GM19193 (cell line): ENCODE measurements around the gene EVA1A.

Experiments
- POLR2A ChIP-seq: IDR thresholded peaks from 4 replicates; pipeline ENCODE4 v1.6.1; 2011; ENCODE audit not compliant: insufficient read depth, insufficient read length; ENCODE audit errors: extremely low read depth

Gene EVA1A

GRCh38 chr2:75561566-75562512, 1.1 kb upstream of the EVA1A start:
- no peak for TF ChIP-seq POLR2A

DNA sequence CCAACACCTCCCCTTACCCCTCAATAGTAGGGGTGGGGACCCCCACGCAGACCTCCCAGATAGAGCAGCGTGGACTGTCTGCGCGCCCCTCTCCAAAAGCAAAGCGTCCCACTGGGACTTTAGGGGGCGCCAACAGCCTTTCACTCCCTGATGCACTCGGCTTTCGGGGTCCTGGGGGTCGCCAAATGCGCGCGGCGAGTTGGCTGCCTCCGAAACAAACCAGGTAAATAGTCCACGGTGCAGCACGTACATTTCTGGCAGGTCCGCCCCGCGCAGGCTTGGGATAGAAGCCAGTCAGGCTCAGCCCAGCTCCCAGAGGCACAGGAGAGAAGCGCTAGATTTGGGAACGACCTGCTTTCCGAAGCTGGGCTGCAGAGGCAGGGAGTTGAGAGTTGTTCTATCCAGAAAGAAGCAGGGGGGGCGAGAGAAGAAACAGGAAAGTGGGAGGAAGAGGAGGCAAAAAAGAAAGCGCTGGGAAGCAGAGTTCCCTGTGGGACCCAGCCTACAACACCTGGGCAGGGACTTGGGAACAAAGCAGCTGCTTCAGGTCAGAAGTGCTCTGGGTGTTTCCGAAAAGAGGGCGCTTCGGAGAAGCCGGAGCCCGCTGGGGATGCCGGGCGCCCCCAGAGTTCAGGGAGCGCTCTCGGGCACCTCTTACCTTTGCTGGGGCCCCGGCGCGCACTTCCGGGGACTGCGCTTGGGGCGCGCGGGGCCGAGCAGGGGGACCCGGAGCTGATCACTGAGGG, 544 bp downstream of the EVA1A start:
- TF ChIP-seq POLR2A: no peak

DNA sequence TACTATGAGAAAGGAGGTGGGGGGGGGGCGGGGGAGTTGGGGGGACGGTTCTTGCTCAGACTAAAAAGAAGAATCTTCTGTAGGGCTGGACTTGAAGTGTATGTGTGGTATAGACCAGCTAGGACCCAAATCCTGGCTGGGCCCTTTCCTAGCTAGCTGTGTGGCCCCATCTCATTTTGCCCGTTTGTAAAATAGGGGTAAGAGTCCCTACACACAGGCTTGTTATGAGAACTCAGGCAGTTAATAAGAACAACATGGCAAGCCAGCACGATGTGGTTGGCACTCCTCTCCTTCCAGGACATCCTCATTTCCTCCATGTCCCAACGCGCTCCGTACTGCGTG, 1.1 kb downstream of the EVA1A start:
- no peak for TF ChIP-seq POLR2A

DNA sequence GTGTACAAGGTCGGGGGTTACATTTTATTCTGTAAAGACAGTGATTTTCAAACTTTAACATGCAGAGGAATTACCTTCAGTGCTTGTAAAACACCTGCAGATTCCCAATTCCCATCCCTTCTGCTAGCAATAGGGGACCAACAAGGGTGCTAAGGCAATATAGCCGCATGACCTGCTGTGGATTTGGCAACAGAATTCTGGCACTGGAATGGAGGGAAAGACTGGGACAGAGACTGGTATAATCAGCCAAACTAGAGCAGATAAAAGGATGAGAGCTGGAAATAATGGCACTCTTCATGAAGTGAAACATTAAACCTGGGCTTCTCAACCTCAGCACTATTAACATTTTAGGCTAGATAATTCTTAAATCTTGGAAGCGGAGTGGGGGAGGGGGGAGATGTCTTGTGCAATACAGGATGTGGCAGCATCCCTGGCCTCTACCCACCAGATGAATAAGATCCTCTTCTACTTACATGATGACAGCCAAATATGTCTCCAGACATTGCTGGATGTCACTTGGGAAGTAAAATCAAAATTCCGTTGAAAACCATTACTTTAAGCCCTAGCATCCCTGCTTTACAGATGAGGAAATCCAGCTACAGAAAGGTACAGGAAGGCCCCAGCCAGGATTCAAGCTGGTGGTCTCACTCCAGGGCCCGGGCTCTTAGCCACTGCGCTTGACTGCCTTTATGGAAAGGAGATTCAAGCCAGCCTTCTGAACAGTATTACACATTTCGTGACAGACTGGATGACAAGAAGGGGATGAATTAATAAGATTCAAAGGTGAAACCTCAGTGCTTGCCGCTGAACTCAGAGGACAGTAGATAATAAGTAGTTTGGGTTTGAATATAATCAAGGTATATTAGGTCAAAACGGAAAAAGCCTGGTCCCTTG, 1.7 kb downstream of the EVA1A start:
- no peak for TF ChIP-seq POLR2A

DNA sequence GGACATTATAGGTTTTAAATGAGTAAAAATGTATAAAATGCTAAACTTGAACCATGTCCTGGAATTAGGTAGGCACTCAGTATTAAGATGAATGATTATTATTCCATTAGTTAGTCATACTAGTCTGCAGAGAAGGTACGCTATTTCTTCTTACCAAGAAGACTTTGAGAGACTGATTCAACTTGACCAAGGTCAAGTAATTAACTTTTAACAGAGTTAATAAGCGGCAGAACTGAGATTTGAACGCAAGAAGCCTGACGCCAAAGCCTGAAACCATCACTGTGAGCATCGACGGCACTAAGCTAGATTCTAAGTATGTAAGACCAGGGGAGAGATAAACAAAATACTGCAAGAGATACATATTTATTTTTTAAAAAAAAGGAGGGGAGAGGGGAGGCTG, 2.6 kb downstream of the EVA1A start:
- TF ChIP-seq POLR2A: no peak

GRCh38 chr2:75557474-75558133, 3.1 kb downstream of the EVA1A start:
- no peak for TF ChIP-seq POLR2A

DNA sequence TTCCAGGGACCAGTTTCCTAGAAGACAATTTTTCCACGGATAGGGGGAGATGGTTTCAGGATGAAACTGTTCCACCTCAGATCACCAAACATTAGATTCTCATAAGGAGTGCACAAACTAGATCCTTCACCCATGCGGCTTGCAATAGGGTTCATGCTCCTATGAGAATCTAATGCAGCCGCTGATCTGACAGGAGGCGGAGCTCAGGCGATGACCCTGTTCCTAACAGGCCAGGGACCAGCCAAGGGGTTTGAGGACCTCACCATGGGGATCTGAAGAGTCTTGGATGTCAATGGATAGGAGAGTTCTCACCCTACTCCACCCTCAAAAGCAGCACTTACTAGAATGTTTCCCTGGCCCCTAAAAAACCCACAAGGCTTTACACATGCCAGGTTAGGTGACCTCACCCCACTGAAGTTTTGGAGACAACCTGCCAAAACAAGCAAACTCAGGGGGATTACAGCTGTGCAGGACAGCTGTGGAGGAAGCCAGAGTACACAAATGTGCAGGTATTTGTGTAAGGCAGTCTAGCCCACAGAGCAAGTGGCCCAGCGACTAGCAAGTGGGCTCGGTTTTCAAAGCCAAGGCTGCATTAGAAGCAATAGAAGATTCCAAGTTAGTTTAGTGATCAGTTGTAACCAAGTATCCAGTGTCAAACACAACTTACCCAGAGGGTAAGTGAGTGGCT, 3.9 kb downstream of the EVA1A start:
- TF ChIP-seq POLR2A: no peak

DNA sequence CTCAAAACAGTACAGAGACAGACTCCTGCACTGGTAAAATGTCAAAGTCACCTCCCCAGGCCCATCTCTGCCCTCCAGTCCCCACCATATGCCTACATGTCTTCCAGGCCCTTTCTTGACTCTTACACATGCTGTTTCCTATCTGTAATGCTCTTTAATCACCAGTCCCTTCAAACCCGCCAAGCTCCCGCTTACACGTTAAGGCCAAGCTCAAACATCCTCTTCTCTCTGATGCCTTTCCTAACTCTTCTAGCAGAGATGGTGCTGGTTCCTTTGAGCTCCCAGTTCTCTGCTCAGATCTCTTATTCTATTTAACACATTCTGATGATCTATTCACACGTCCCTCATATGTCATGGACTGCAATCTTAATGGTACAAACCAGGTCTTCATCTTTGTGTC, 5.0 kb downstream of the EVA1A start:
- no peak for TF ChIP-seq POLR2A

DNA sequence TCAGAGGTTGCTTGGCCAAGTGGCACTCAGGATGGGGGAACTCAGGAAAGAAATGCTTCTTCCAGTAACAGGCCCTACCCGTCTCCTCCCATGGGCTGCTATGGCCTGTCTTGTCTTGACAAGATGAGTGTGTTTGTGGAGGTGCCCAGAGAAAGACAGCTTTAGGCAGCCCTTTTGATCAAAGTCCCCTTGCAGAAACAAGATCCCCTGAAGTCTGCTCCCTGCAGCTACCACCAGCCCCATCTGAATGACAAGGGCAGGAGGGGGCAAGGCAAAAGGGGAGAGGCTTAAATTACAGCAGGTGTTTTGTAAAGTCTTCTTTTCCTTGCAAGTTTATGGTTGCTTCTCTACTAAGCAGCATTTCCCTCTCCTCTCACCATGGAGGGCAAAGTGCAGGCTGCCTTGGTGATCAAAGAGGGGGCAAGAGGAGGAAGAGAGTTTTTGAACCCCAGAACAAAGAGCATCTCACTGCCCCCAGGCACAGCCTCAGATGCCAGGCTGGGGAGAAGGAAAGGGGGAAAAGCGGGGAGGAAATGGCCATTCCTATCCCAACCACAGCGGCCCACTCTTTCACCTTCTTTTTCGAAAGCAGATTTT, 6.7 kb downstream of the EVA1A start:
- TF ChIP-seq POLR2A: no peak

DNA sequence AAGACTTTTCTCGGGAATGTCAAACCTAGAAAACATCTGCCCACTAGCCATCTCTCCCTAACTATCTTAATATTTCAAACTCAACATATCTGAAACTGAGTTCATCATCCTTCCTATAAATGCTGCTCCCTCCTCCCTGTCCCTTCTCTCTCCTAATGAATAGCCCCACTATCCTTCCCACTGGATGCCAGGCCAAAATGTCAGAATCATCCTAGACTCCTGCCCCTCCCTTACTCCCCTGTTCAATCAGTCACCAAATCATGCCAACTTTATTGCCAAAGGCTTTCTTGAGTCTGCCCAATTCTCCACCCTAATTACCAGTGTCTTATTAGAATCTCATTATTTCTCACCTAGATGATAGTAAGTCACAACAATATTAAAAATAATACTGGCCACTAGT, 8.5 kb downstream of the EVA1A start:
- TF ChIP-seq POLR2A: no peak

GRCh38 chr2:75551434-75551833, 9.3 kb downstream of the EVA1A start:
- no peak for TF ChIP-seq POLR2A

DNA sequence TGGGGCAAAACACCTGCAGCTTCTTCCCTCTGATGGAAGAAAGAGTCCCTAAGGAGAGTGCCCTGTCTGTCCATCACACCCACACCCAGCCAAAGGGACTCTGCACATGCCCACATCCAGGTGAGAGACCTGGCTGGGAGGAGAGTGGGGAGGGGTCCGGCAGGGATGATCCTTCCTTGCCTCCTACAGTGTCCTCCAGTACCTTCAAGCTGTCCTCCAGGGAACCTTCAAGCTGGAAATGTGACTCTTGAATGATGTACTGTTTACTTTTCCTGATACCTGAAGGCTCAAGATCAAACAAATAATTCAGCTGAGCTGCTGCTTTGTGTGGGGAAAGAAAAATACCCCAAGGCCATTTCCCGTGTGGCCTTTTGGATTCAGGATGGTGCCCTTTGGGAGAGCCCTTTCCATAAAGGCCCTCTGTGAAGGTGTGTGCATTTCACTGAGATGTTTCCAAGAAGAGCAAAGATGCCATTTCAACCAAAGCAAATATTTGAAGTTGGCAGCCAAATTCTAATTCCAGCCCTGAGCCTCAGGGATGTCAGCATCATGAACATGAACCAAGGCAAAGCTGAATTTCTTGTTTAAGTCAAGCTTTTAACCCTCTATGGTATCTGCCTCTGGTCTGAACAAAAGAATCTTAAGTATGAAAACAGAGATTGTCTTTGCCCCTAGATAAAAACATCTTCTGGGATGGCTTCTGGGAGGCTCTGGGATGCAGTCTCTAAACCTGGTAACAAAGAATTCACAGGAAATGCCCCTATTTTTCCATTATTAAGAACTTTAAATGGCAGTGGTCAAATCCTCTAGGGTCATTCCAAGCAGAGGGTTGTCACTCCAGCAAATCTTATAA, 11.1 kb downstream of the EVA1A start:
- no peak for TF ChIP-seq POLR2A
